ENCODE results near the gene SLC25A45.

SLC25A45 gene

DNA sequence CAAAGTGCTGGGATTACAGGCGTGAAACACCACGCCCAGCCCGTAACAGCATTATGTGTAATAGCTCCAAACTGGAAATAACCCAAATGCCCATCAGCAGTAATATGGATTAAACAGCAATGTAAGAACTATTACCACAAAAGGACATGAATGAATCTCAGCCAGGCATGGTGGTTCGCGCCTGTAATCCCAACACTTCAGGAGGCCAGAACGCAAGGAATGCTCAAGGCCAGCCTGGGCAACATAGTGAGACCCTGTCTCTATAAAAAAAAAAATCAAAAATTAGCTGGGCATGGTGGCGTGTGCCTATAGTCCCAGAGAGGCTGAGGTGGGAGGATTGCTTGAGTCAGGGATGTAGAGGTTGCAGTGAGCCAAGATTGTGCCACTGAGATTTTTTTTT lies 51.9 kb downstream of the SLC25A45 start:
- ChIA-PET CTCF (interaction anchor here (0.9 to 34.5 kb wide), 21 partner anchors 11 to 405 kb away, joined by 3 to 1993 read pairs (median 6); partner anchors contain the start of genes CAPN1, CDC42EP2, FRMD8 and POLA2), POLR2A (interaction anchor here (0.9 to 1.9 kb wide), 5 partner anchors 14 to 93 kb away, joined by 3 to 11 read pairs (median 4); partner anchors contain the start of gene NEAT1)
- no peak overlapping the region for H3K4me3 ChIP-seq (ENCODE audit: low read depth, low read length)
- no peak for DNase-seq (ENCODE audit: low read depth, low spot score)
- TF ChIP-seq, protein P1, sequence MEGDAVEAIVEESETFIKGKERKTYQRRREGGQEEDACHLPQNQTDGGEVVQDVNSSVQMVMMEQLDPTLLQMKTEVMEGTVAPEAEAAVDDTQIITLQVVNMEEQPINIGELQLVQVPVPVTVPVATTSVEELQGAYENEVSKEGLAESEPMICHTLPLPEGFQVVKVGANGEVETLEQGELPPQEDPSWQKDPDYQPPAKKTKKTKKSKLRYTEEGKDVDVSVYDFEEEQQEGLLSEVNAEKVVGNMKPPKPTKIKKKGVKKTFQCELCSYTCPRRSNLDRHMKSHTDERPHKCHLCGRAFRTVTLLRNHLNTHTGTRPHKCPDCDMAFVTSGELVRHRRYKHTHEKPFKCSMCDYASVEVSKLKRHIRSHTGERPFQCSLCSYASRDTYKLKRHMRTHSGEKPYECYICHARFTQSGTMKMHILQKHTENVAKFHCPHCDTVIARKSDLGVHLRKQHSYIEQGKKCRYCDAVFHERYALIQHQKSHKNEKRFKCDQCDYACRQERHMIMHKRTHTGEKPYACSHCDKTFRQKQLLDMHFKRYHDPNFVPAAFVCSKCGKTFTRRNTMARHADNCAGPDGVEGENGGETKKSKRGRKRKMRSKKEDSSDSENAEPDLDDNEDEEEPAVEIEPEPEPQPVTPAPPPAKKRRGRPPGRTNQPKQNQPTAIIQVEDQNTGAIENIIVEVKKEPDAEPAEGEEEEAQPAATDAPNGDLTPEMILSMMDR (IDR thresholded peaks at IDR 0.05; ENCODE audit: insufficient read depth, low read length, missing control alignments), result no peak

GRCh38 chr11:65329944-65330403 lies 52.5 kb downstream of the SLC25A45 start:
- POLR2A ChIA-PET, result interaction anchor here (0.6 to 1.9 kb wide), 7 partner anchors 13 to 93 kb away, joined by 3 to 11 read pairs (median 4); partner anchors contain the start of gene NEAT1
- no peak overlapping the region for H3K4me3 ChIP-seq (ENCODE audit: low read depth, low read length)
- peak; percentile 61 for DNase-seq (ENCODE audit: low read depth, low spot score)
- TF ChIP-seq, protein P1 (IDR thresholded peaks at IDR 0.05; ENCODE audit: insufficient read depth, low read length, missing control alignments), result peak; percentile 66
- CTCF ChIA-PET, result interaction anchor here (0.6 to 34.5 kb wide), 32 partner anchors 11 to 404 kb away, joined by 3 to 1993 read pairs (median 5); partner anchors contain the start of genes CAPN1, CDC42EP2, FRMD8 and POLA2

- ChIA-PET CTCF (interaction anchor here (0.6 to 34.5 kb wide), 31 partner anchors 12 to 636 kb away, joined by 3 to 1993 read pairs (median 5); partner anchors contain the start of genes CAPN1, CDC42EP2, FRMD8 and POLA2), POLR2A (interaction anchor here (0.6 to 1.9 kb wide), 7 partner anchors 13 to 94 kb away, joined by 3 to 11 read pairs (median 4); partner anchors contain the start of gene NEAT1)
- no peak overlapping the region for H3K4me3 ChIP-seq (ENCODE audit: low read depth, low read length)
- DNase-seq (ENCODE audit: low read depth, low spot score), result no peak
- TF ChIP-seq, protein P1 (IDR thresholded peaks at IDR 0.05; ENCODE audit: insufficient read depth, low read length, missing control alignments), result no peak
Observed at GRCh38 chr11:65329478-65329877, 53.0 kb downstream of the SLC25A45 start.

GRCh38 chr11:65327021-65327420 lies 55.4 kb downstream of the SLC25A45 start:
- CTCF ChIA-PET, result interaction anchor here (12.0 to 34.5 kb wide), 2 partner anchors 10 to 43 kb away, joined by 359 to 1993 read pairs; partner anchors contain the start of genes CDC42EP2 and POLA2
- no peak for DNase-seq (ENCODE audit: low read depth, low spot score)
- TF ChIP-seq, protein P1 (IDR thresholded peaks at IDR 0.05; ENCODE audit: insufficient read depth, low read length, missing control alignments), result no peak
- H3K4me3 ChIP-seq (ENCODE audit: low read depth, low read length), result no peak overlapping the region
- POLR2A ChIA-PET, result no interaction called here

- no peak for DNase-seq (ENCODE audit: low read depth, low spot score)
- TF ChIP-seq, protein P1 (IDR thresholded peaks at IDR 0.05; ENCODE audit: insufficient read depth, low read length, missing control alignments), result no peak
- ChIA-PET CTCF (interaction anchor here (0.6 to 34.5 kb wide), 3 partner anchors 9 to 77 kb away, joined by 4 to 1993 read pairs (median 359); partner anchors contain the start of genes CDC42EP2 and POLA2), POLR2A (interaction anchor here (1.4 kb wide), 1 partner anchor 9 kb away, joined by 4 read pairs; no protein-coding TSS in a partner anchor)
- H3K4me3 ChIP-seq (ENCODE audit: low read depth, low read length), result no peak overlapping the region
Observed at GRCh38 chr11:65325435-65325834, 57.0 kb downstream of the SLC25A45 start.
